Neural cell (in vitro differentiated cells): ENCODE measurements around the gene NARS2. TPM values are rescaled to one million over a fixed set of nuclear protein-coding genes. Genes with fewer than 3 reads are reported as not detected.

Experiments used
- H2AFZ ChIP-seq: fragments of 200-600, 300-800 bp; sonication (generic), shearing (Covaris generic); 2 replicates; pipeline ENCODE4 v1.6.0; 2014; ENCODE audit warnings: low read depth, mild to moderate bottlenecking, antibody characterized with exemption, low read length, moderate library complexity
- H3F3A ChIP-seq: fragments of 200-600 bp; shearing (Covaris generic); 2 replicates; pipeline ENCODE4 v1.6.1; 2016; ENCODE audit warnings: mild to moderate bottlenecking, moderate library complexity, mixed read lengths, antibody characterized with exemption, low read length; ENCODE audit not compliant: insufficient read depth, poor library complexity, severe bottlenecking
- H3K27ac ChIP-seq: fragments of 200-600, 300-800 bp; sonication (generic), shearing (Covaris generic); 2 replicates; pipeline ENCODE4 v1.5.1; 2014; ENCODE audit warnings: mild to moderate bottlenecking, low read length, moderate library complexity
- H3K27me3 ChIP-seq: fragments of 300-800, 200-600 bp; sonication (generic), shearing (Covaris generic); 2 replicates; pipeline ENCODE4 v1.6.0; 2014; ENCODE audit warnings: mild to moderate bottlenecking, low read depth, low read length, moderate library complexity; ENCODE audit not compliant: insufficient read depth
- H3K36me3 ChIP-seq: fragments of 300-800, 200-600 bp; sonication (generic), shearing (Covaris generic); 2 replicates; pipeline ENCODE4 v1.5.1; 2014; ENCODE audit warnings: mild to moderate bottlenecking, antibody characterized with exemption, low read length, moderate library complexity; ENCODE audit not compliant: insufficient read depth
- H3K4me2 ChIP-seq: fragments of 300-800, 200-600 bp; sonication (generic), shearing (Covaris generic); 2 replicates; pipeline ENCODE4 v1.6.0; 2014; ENCODE audit warnings: mild to moderate bottlenecking, low read length
- H3K4me3 ChIP-seq: fragments of 300-800, 200-600 bp; sonication (generic), shearing (Covaris generic); 2 replicates; pipeline ENCODE4 v1.5.1; 2014; ENCODE audit warnings: mild to moderate bottlenecking, low read length, moderate library complexity
- H3K79me2 ChIP-seq: fragments of 200-600 bp; shearing (Covaris generic); replicated peaks from 2 replicates; pipeline ENCODE4 v1.6.0; 2014; ENCODE audit warnings: mild to moderate bottlenecking, low read length, moderate library complexity; ENCODE audit not compliant: insufficient read depth
- H3K9ac ChIP-seq: fragments of 300-800, 200-600 bp; sonication (generic), shearing (Covaris generic); 2 replicates; pipeline ENCODE4 v1.6.1; 2016; ENCODE audit warnings: mild to moderate bottlenecking, low read length, mixed read lengths
- H3K9me2 ChIP-seq: fragments of 200-600 bp; shearing (Covaris generic); 2 replicates; pipeline ENCODE4 v1.6.1; 2016; ENCODE audit warnings: mild to moderate bottlenecking, low read length, mixed read lengths; ENCODE audit not compliant: insufficient read depth
- H3K9me3 ChIP-seq: fragments of 200-600, 300-800 bp; sonication (generic), shearing (Covaris generic); 2 replicates; pipeline ENCODE4 v1.6.1; 2016; ENCODE audit warnings: mild to moderate bottlenecking, mixed run types, low read length, moderate library complexity, mixed read lengths
- H4K20me1 ChIP-seq: fragments of 200-600 bp; shearing (Covaris generic); 2 replicates; pipeline ENCODE4 v1.6.1; 2016; ENCODE audit warnings: mild to moderate bottlenecking, mixed run types; ENCODE audit not compliant: insufficient read depth
- EP300 ChIP-seq: fragments of 450-650 bp; conservative IDR thresholded peaks from 2 replicates; pipeline ENCODE4 v1.6.1; 2014; ENCODE audit warnings: antibody characterized with exemption, mild to moderate bottlenecking, moderate library complexity; ENCODE audit not compliant: poor library complexity, severe bottlenecking
- EZH2 ChIP-seq: fragments of 200-600, 300-800 bp; shearing (Covaris generic), sonication (generic); IDR thresholded peaks from 2 replicates; pipeline ENCODE4 v1.6.1; 2014; ENCODE audit warnings: antibody characterized with exemption, low read length, borderline replicate concordance, mild to moderate bottlenecking; ENCODE audit not compliant: insufficient read depth, poor library complexity, severe bottlenecking
- MXI1 ChIP-seq: fragments of 450-650 bp; conservative IDR thresholded peaks from 2 replicates; pipeline ENCODE4 v1.6.1; 2014; ENCODE audit warnings: antibody characterized with exemption, mild to moderate bottlenecking; ENCODE audit not compliant: poor library complexity, severe bottlenecking
- POLR2AphosphoS5 ChIP-seq: IDR thresholded peaks from 2 replicates; pipeline ENCODE4 v1.6.1; 2012
- RAD21 ChIP-seq: fragments of 450-650 bp; conservative IDR thresholded peaks from 2 replicates; pipeline ENCODE4 v1.6.1; 2014; ENCODE audit warnings: antibody characterized with exemption, mild to moderate bottlenecking, moderate library complexity
- REST ChIP-seq: IDR thresholded peaks from 2 replicates; pipeline ENCODE4 v1.6.1; 2012; ENCODE audit warnings: borderline replicate concordance
- SMC3 ChIP-seq: fragments of 450-650 bp; conservative IDR thresholded peaks from 2 replicates; pipeline ENCODE4 v1.6.1; 2014; ENCODE audit warnings: antibody characterized with exemption, mild to moderate bottlenecking, moderate library complexity; ENCODE audit not compliant: poor library complexity
- TAF1 ChIP-seq: IDR thresholded peaks from 2 replicates; pipeline ENCODE4 v1.6.1; 2012; ENCODE audit warnings: low read depth
- polyA plus RNA-seq: library from polyadenylated mRNA; depleted of rRNA; stranded (reverse); fragments of >200 nt; gene quantifications from 2 replicates; pipeline ENCODE4 v1.2.3, GENCODE V29; 2014
- TF ChIP-seq, protein P1 (sequence below): fragments of 450-650 bp; IDR thresholded peaks from 2 replicates; pipeline ENCODE4 v1.5.1; 2014; ENCODE audit warnings: antibody characterized with exemption, mild to moderate bottlenecking, moderate library complexity; ENCODE audit not compliant: poor library complexity, severe bottlenecking

Gene NARS2
- polyA plus RNA-seq, 1 donor from 2014 or later: 39.6 TPM

DNA sequence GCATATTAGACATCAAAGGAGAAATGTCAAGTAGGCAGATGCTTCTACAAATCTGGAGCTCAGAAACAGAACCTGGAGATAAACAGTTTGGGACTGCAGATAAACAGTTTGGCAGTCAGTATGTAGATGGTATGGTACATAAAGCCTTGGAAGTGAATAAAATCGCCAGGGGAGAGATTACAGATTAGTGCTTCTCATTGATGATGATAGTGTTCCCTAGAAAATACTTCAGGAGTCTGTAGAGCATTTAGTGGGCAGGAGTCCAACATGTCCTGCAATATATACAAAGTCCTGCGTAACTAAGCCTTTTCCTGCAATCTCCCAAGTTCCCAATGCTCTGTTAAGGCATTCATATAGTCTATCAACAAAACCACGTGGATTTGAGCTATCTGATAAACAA, 35.2 kb downstream of the NARS2 start:
- Histone ChIP-seq H3K79me2 (no peaks in the 10 kb centered on the region), H3K4me3 (no peak overlapping the region), H3K9ac (no peak overlapping the region), H2AFZ (no peak overlapping the region), H3K4me2 (no peak overlapping the region), H3K27ac (no peak overlapping the region), H4K20me1 (no peaks in the 10 kb centered on the region), H3K36me3 (no peaks in the 10 kb centered on the region), H3K9me3 (no peaks in the 10 kb centered on the region), H3K27me3 (no peaks in the 10 kb centered on the region), H3K9me2 (no peaks in the 10 kb centered on the region), H3F3A (no peaks in the 10 kb centered on the region)
- TF ChIP-seq REST: no peak

- H4K20me1 ChIP-seq: no peaks in the 10 kb centered on the region
- H3K9me2 ChIP-seq: no peaks in the 10 kb centered on the region
- H3K4me3 ChIP-seq: no peak overlapping the region
- H3K9me3 ChIP-seq: no peaks in the 10 kb centered on the region
- H3F3A ChIP-seq: no peaks in the 10 kb centered on the region
- TF ChIP-seq REST (no peak), POLR2AphosphoS5 (no peak), TAF1 (no peak), EP300 (no peak), MXI1 (no peak), RAD21 (no peak), EZH2 (no peak), SMC3 (no peak)
- TF ChIP-seq, protein P1, sequence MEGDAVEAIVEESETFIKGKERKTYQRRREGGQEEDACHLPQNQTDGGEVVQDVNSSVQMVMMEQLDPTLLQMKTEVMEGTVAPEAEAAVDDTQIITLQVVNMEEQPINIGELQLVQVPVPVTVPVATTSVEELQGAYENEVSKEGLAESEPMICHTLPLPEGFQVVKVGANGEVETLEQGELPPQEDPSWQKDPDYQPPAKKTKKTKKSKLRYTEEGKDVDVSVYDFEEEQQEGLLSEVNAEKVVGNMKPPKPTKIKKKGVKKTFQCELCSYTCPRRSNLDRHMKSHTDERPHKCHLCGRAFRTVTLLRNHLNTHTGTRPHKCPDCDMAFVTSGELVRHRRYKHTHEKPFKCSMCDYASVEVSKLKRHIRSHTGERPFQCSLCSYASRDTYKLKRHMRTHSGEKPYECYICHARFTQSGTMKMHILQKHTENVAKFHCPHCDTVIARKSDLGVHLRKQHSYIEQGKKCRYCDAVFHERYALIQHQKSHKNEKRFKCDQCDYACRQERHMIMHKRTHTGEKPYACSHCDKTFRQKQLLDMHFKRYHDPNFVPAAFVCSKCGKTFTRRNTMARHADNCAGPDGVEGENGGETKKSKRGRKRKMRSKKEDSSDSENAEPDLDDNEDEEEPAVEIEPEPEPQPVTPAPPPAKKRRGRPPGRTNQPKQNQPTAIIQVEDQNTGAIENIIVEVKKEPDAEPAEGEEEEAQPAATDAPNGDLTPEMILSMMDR: no peak
- no peaks in the 10 kb centered on the region for H3K36me3 ChIP-seq
- no peaks in the 10 kb centered on the region for H3K79me2 ChIP-seq
- no peaks in the 10 kb centered on the region for H3K27me3 ChIP-seq
- no peak overlapping the region for H3K9ac ChIP-seq
- no peak overlapping the region for H3K4me2 ChIP-seq
- no peak overlapping the region for H2AFZ ChIP-seq
- H3K27ac ChIP-seq: no peak overlapping the region
These were observed 37.7 kb downstream of the NARS2 start for GRCh38 chr11:78536933-78537332.
